Measurements from ENCODE around the gene CFAP57. TPM values are rescaled to one million over a fixed set of nuclear protein-coding genes. Genes with fewer than 3 reads are reported as not detected.

Gene CFAP57
- total and polyA plus RNA-seq, 2 of the 13 experiments (the other 11 are each of a cell fraction or from before 2014, with no cell fraction given) = 0.01 TPM; not detected in 1

DNA sequence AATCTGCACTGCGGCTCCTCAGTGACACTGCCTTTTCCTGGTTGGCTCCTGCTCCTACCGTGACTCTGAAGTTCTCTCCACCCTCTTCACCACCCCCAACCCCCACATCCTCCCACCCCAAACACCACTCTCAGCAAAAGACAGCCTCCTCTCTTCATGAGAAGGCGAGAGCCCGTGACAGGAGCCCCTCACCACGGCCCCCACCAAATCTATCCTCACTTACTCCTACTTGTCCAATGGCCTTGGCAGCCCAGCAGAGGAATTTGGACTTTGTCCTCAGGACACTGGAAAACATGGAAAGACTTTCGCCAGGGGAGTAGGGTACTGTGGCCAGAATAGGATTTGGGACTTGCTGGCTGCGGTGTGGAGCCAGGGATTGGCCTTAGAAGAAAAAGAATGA is 104.5 kb downstream of the CFAP57 start (continued):
- TF ChIP-seq, protein P1, sequence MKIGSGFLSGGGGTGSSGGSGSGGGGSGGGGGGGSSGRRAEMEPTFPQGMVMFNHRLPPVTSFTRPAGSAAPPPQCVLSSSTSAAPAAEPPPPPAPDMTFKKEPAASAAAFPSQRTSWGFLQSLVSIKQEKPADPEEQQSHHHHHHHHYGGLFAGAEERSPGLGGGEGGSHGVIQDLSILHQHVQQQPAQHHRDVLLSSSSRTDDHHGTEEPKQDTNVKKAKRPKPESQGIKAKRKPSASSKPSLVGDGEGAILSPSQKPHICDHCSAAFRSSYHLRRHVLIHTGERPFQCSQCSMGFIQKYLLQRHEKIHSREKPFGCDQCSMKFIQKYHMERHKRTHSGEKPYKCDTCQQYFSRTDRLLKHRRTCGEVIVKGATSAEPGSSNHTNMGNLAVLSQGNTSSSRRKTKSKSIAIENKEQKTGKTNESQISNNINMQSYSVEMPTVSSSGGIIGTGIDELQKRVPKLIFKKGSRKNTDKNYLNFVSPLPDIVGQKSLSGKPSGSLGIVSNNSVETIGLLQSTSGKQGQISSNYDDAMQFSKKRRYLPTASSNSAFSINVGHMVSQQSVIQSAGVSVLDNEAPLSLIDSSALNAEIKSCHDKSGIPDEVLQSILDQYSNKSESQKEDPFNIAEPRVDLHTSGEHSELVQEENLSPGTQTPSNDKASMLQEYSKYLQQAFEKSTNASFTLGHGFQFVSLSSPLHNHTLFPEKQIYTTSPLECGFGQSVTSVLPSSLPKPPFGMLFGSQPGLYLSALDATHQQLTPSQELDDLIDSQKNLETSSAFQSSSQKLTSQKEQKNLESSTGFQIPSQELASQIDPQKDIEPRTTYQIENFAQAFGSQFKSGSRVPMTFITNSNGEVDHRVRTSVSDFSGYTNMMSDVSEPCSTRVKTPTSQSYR (CRISPR knock-in tag; IDR thresholded peaks at IDR 0.05; ENCODE audit: borderline replicate concordance) = peak; percentile 45; the same call in 1 of the 2 replicates
- TF ChIP-seq ZNF17 (CRISPR knock-in tag; IDR thresholded peaks at IDR 0.05) (no peak), POLR2AphosphoS5 (IDR thresholded peaks at IDR 0.05; ENCODE audit: low read depth, low read length) (peak; percentile 33; the same call in 1 of the 2 replicates), ZMAT5 (CRISPR knock-in tag; IDR thresholded peaks at IDR 0.05; ENCODE audit: borderline replicate concordance, low read depth) (no peak), ZNF670 (CRISPR knock-in tag; IDR thresholded peaks at IDR 0.05; ENCODE audit: borderline replicate concordance) (no peak), FOXO1 (CRISPR knock-in tag; IDR thresholded peaks at IDR 0.05) (peak; percentile 44; the same call in 1 of the 2 replicates), EP300 (IDR thresholded peaks at IDR 0.05; ENCODE audit: low read depth in 2 of 2, low read length in 2 of 2) (peak; percentile 73 to 74; a peak in 3 of 4 replicates), EP300 (CRISPR knock-in tag; IDR thresholded peaks at IDR 0.05; ENCODE audit: borderline replicate concordance) (no peak), PRDM4 (CRISPR knock-in tag; IDR thresholded peaks at IDR 0.05; ENCODE audit: borderline replicate concordance) (no peak), TEAD3 (CRISPR knock-in tag; optimal IDR thresholded peaks at IDR 0.05; ENCODE audit: borderline replicate concordance) (peak; percentile 86), FOXA3 (CRISPR knock-in tag; IDR thresholded peaks at IDR 0.05) (peak; percentile 38; the same call in 1 of the 2 replicates), SAP130 (CRISPR knock-in tag; IDR thresholded peaks at IDR 0.05; ENCODE audit: low read depth) (peak; percentile 35; the same call in 1 of the 2 replicates), FLYWCH1 (CRISPR knock-in tag; IDR thresholded peaks at IDR 0.05) (no peak), NCOR1 (IDR thresholded peaks at IDR 0.05; ENCODE audit: borderline replicate concordance, low read length) (peak; percentile 80), PHF8 (CRISPR knock-in tag; IDR thresholded peaks at IDR 0.05) (no peak), NR2F6 (IDR thresholded peaks at IDR 0.05) (no peak), NR2F6 (CRISPR knock-in tag; IDR thresholded peaks at IDR 0.05) (0 out of 2 replicates have a peak, but pooled peaks have one; percentile 19), ZMYM3 (CRISPR knock-in tag; IDR thresholded peaks at IDR 0.05) (peak; percentile 24; the same call in 1 of the 2 replicates), PTBP1 (IDR thresholded peaks at IDR 0.05; ENCODE audit: low read depth, low read length, poor library complexity, severe bottlenecking) (no peak), SOX6 (IDR thresholded peaks at IDR 0.05) (no peak), SOX6 (CRISPR knock-in tag; IDR thresholded peaks at IDR 0.05) (peak; percentile 51)
- TF ChIP-seq, protein P2, sequence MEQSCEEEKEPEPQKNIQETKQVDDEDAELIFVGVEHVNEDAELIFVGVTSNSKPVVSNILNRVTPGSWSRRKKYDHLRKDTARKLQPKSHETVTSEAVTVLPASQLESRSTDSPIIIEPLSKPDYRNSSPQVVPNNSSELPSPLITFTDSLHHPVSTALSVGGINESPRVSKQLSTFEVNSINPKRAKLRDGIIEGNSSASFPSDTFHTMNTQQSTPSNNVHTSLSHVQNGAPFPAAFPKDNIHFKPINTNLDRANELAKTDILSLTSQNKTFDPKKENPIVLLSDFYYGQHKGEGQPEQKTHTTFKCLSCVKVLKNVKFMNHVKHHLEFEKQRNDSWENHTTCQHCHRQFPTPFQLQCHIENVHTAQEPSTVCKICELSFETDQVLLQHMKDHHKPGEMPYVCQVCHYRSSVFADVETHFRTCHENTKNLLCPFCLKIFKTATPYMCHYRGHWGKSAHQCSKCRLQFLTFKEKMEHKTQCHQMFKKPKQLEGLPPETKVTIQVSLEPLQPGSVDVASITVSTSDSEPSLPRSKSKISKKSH (CRISPR knock-in tag; IDR thresholded peaks at IDR 0.05; ENCODE audit: borderline replicate concordance) = no peak
- TF ChIP-seq, protein P3, sequence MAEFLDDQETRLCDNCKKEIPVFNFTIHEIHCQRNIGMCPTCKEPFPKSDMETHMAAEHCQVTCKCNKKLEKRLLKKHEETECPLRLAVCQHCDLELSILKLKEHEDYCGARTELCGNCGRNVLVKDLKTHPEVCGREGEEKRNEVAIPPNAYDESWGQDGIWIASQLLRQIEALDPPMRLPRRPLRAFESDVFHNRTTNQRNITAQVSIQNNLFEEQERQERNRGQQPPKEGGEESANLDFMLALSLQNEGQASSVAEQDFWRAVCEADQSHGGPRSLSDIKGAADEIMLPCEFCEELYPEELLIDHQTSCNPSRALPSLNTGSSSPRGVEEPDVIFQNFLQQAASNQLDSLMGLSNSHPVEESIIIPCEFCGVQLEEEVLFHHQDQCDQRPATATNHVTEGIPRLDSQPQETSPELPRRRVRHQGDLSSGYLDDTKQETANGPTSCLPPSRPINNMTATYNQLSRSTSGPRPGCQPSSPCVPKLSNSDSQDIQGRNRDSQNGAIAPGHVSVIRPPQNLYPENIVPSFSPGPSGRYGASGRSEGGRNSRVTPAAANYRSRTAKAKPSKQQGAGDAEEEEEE (CRISPR knock-in tag; IDR thresholded peaks at IDR 0.05; ENCODE audit: borderline replicate concordance) = no peak
